Measurements from ENCODE around the gene KLHL22. TPM values are rescaled to one million over a fixed set of nuclear protein-coding genes. Genes with fewer than 3 reads are reported as not detected.
"Not testable (repeated sequence)": the region's sequence is repeated elsewhere in the genome, so short reads cannot be mapped to it uniquely, and the experiment has no call there.

The KLHL22 gene
- total RNA-seq, 1 experiment from 2014 or later: 13.7 TPM

- DNase-seq (ENCODE audit: low spot score): no peak
These were observed 28.4 kb upstream of the KLHL22 start for GRCh38 chr22:20524004-20524481.

DNA sequence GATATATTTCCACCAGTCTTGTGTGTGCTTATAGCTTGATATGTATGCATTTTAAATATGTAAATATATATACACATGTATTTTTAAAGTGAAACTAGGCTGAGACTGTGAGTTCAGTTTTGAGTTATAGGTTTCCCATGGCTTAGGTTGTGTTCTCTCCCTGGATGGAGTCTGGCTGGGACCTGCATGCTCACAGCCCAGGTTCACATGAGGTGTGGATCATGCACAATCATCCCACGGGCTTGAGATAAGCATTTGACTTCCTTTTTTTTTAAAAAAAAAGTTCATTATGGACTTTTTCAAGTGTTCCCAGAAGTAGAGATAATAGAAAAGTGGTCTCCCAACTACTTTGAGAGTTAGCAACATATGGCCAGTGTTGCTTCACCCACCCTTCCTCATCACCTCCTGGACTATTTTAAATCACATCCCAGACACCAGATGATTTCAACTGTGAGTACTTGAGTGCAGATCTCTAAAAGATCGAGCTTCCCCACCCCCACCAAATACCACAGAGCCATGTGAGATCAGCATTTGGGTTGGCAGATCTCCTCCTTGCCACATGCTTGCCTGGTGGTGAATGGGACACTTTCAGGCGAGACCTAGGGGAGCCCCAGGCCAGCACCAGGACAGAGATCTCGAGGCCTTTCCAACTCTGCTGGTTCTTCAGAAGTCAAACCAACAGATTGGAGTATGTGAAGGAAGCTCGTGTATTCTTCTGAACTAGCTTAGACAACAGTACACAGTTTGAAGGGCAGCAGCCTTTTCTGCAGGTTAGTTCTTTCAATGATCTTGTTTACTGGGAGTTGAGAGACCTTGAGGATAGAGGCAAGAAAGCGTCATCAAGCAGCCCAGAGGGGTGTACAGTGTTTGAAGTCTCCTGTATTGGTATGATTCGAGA is 27.7 kb upstream of the KLHL22 start:
- no peak for DNase-seq (ENCODE audit: low spot score)

DNA sequence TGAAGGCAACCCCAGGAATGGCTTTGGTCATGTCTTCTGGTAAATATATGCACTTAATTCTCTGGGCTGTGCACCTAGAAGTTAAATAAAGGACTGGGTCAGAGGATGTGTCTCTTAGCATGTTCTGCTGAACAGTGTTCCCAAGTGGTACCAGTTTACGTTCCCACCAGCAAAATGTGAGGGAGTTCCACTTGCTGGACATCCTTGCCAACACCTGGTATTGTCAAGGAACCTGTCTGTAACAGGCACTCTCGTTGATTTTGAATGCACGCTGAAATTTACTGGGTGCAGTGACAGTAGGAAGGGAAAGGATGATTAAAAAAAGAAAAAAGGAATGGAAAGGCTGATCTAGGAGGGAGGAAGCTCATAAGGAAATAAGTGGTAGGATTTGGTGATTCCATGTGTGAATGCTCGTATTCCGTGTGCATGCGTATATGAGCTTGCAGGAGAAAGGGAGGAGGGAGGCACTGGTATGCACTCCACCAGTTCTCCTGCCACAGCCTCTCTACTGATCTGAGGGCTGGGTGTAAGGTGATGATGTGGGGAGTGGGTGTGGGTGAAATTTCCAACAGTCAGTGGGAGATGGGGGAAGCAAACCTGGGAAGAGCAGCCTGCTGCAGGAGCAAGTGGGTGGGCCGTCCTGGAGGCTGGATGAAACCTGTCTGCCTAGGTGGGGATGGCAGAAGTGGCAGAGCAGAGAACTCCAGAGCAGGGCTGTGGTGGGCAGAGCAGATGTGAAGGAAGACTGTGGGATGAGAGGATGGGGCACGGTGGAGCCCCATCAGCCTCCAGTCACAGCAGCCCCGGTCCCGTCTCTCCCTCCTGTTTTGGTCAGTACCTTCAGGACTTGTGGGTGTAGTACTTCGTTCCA is 26.8 kb upstream of the KLHL22 start:
- no peak for DNase-seq (ENCODE audit: low spot score)

- DNase-seq (ENCODE audit: low spot score): no peak
These were observed 24.5 kb upstream of the KLHL22 start for GRCh38 chr22:20520093-20520511.

DNA sequence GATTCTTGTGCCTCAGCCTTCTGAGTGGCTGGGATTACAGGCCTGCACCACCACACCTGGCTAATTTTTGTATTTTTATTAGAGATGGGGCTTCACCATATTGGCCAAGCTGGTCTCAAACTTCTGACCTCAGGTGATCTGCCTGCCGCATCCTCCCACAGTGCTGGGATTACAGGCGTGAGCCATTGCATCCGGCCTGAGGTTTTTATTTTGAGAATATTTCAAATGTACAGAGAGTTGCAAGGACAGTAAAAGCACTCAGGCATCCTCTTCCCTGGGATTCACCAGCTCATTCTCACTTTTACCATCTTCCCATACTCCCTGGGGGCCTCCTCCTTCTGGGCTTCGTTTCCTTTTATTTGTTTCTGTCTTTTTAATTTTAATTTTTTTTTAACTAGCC is 24.0 kb upstream of the KLHL22 start:
- no peak for DNase-seq (ENCODE audit: low spot score)

GRCh38 chr22:20517841-20518592 is 22.4 kb upstream of the KLHL22 start:
- DNase-seq (ENCODE audit: low spot score): no peak

- DNase-seq (ENCODE audit: low spot score): no peak
These were observed 21.8 kb upstream of the KLHL22 start for GRCh38 chr22:20517422-20517821.

DNA sequence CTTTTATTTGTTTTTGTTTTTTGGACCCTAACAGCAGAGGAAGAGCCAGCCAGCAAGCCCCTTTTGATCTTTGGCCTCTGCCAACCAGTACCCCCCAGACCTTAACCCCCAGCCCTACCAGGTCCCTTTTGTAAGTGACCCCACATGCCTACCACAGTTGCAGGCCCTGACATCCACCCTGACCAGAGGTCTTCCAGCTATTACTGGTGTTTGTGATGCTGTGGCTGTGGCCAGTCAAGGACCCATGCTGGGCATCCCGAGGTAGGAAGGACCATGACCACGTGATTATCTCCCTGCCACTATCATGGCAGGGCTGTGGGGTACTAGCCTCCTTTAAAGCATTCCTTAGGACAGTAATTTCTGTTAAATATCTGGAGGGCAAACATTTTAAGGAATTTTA is 20.8 kb upstream of the KLHL22 start:
- no peak for DNase-seq (ENCODE audit: low spot score)

DNA sequence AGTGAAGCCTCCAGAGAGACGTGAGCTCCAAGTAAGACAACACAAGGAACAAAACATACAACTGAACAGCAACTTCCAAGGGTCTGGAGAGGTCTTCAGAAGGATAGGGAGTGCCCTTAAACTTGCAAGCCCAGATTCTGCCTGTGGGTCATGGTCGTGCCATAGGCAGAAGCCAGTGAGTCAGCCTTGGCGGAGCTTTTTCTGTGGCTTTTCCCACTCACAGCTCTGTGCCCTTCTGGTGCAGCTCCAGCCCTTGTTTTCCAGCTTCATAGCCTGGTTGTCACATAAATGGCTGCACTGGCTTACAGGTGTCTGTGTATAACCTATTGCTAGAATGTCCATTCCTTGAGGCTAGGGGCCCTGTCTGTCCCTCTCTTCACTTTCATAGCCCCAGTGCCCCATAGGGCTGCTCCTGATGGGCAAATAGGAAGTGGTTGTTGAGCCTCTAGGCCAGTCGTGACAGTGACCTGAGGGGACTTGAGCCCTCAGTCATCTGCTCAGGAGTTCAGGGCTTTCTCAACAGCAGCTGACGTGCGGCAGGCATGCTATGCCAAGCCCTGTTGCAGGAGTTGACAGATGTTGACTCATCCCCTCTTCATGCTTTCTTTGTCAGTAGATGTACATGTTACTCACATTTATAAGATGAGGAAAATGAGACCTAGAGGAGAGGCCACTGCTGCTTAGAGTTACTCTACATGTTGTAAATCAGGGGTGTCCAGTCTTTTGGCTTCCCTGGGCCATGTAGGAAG is 19.2 kb upstream of the KLHL22 start:
- DNase-seq (ENCODE audit: low spot score): no peak

- no peak for DNase-seq (ENCODE audit: low spot score)
These were observed 16.1 kb upstream of the KLHL22 start for GRCh38 chr22:20511578-20512229.

DNA sequence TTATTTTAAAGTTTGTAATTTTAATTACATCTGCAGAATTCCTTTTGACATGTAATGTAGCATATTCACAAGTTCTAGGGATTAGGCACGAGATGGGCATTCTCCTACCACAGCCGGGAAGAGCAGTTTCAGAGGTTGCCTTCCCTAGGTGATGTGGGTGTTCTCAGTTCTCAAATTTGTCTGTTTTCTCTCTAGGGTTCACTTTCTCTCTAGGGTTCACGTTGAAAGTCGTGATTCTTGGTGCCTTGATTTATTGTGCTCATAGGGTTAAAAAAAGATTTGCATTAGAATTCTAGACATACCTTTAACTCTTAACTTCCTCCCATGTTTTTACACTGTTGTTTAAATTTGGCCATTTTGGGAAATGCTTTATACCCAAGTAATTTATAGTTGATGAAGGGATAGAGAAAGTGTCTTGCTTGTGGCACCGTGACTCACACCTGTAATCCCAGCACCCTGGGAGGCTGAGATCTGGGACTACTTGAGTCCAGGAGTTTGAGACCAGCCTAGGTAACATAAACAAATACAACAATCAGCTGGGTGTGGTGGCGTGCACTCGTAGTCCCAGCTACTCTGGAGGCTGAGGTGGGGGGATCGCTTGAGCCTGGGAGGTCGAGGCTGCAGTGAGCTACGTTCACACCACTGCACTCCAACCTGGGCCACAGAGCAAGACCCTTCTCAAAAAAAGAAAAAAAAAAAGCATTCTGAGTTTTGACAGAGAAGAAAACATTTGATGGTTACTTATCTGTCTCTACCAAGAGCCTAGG is 15.4 kb upstream of the KLHL22 start:
- DNase-seq (ENCODE audit: low spot score): no peak

GRCh38 chr22:20509344-20510047 is 13.9 kb upstream of the KLHL22 start:
- DNase-seq (ENCODE audit: low spot score): peak; percentile 81

- DNase-seq (ENCODE audit: low spot score): no peak
These were observed 13.2 kb upstream of the KLHL22 start for GRCh38 chr22:20508815-20509271.

DNA sequence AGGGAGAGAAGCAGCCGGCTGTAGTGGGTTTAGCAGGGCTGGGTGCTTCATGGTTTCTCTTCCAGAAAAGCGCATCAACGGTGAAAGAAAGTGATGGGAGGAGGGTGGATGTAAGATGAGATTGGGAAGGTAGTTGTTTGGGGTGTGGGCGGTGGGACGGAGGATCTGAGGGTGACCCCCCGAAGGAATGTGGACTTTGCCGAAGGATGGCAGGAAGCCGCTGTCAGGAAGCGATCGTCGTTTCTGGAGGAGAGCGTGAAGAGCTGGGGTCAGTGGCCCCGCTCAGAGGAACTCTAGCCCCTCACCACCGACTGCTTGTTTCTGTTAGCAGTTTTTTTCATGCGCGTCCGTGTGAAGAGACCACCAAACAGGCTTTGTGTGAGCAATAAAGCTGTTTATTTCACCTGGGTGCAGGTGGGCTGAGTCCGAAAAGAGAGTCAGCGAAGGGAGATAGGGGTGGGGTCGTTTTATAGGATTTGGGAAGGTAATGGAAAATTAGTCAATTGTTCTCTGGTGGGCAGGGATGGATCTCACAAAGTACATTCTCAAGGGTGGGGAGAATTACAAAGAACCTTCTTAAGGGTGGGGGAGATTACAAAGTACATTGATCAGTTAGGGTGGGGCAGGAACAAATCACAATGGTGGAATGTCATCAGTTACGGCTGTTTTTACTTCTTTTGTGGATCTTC is 12.6 kb upstream of the KLHL22 start:
- DNase-seq (ENCODE audit: low spot score): not testable (repeated sequence)

DNA sequence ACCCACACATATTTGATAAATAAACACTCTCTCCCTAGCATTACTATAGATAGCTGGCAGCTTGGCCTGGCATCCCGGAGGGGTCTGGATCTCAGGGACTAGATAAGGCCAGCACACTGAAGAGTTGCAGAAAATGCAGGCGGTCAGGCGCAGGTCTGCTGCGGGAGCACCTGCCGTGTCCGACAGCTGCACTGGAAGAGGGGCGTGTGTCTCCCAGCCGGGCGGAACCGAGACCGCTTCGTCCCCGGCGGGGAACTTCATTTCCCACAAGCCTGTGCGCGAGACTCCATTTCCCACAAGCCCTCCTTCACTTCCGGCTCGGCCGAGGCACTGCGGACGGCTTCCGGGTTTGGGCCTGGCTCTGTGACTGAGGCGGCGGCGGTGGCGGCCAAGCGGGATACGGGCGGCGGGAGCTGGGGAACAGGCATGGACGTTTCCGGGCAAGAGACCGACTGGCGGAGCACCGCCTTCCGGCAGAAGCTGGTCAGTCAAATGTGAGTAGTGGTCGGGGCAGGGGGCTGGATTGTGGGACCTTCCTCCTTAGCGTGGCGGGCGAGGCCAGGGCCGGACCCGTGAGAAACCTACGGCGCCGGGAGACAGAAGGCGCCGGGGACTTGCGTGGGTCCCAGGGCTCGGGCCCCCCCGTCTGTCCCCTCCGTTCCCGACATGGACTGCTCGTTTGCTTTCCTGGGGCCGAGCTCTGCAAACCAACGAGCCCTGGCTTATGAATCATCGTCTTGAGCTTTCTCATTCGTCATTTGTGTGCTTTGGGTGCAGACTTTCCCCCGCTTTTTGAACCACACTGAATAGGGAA is 11.9 kb upstream of the KLHL22 start, which contains the start of gene MED15:
TSS of gene MED15 (plus strand) at position 358 of the 814 bp plus-strand sequence. CDS start at position 427, 69 bp downstream.
- DNase-seq (ENCODE audit: low spot score): peak; percentile 77

DNA sequence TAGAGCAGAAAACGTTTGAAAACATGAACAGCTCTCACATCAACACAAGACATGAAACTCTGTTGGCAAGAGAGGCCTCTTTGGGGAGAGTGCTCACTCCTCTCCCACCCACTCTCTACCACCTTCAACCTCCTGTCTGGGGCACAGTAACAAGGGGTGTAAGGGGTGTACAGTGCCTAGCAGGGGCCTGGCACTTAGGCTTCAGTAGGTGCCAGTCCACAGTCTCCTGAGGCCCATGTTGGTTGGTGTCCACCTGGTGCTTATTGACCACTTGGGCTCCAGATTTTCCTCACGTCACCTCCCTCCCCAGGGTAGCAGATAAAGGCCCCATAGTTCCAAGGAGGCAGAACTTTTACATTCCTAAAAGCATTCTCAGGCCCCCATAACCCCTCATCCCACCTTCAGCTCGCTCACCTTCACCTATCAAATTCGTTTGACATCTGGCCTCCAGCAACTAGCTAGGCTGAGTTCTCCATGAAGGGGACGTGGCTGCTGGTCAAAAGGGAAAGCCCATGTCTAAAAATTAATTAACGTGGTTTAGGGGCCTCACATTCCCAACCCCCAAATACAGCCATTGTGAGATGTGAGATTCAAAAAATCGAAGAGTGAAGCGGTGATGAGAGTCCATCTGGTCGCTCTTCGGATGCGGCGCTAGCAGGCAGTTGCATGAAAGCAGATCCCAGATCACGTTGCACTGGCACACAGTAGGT is 11.1 kb upstream of the KLHL22 start:
- DNase-seq (ENCODE audit: low spot score): no peak
